ENCODE data around the gene TMEM242.

TMEM242 gene

DNA sequence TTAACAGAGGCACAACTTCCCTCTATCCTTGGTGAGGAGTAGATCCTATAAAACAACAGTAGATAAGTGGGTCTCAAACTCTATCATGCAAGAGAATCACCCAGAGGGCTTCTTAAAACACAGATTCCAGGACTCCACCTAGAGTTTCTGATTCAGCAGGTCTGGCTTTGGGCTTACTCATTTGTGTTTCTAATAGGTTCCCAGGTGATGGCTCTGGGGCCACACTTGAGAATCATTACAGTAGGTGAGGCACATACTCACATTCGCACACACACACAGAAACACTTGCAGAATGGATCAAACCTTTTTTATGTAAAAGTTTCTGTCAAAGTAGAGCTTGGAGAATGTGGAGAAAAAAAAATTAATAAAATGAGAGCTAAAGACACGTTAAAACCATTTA lies 52.4 kb downstream of the TMEM242 start (continued):
- TF ChIP-seq ZNF654 (tag by site-specific recombination; IDR thresholded peaks at IDR 0.05; ENCODE audit: low read depth), result no peak
- TF ChIP-seq, protein P1, sequence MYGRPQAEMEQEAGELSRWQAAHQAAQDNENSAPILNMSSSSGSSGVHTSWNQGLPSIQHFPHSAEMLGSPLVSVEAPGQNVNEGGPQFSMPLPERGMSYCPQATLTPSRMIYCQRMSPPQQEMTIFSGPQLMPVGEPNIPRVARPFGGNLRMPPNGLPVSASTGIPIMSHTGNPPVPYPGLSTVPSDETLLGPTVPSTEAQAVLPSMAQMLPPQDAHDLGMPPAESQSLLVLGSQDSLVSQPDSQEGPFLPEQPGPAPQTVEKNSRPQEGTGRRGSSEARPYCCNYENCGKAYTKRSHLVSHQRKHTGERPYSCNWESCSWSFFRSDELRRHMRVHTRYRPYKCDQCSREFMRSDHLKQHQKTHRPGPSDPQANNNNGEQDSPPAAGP (tag by site-specific recombination; IDR thresholded peaks at IDR 0.05), result no peak
- TF ChIP-seq, protein P2, sequence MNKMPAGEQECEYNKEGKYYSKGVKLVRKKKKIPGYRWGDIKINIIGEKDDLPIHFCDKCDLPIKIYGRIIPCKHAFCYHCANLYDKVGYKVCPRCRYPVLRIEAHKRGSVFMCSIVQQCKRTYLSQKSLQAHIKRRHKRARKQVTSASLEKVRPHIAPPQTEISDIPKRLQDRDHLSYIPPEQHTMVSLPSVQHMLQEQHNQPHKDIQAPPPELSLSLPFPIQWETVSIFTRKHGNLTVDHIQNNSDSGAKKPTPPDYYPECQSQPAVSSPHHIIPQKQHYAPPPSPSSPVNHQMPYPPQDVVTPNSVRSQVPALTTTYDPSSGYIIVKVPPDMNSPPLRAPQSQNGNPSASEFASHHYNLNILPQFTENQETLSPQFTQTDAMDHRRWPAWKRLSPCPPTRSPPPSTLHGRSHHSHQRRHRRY (tag by site-specific recombination; IDR thresholded peaks at IDR 0.05), result no peak
- TF ChIP-seq, protein P3, sequence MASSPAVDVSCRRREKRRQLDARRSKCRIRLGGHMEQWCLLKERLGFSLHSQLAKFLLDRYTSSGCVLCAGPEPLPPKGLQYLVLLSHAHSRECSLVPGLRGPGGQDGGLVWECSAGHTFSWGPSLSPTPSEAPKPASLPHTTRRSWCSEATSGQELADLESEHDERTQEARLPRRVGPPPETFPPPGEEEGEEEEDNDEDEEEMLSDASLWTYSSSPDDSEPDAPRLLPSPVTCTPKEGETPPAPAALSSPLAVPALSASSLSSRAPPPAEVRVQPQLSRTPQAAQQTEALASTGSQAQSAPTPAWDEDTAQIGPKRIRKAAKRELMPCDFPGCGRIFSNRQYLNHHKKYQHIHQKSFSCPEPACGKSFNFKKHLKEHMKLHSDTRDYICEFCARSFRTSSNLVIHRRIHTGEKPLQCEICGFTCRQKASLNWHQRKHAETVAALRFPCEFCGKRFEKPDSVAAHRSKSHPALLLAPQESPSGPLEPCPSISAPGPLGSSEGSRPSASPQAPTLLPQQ (tag by site-specific recombination; IDR thresholded peaks at IDR 0.05), result no peak
- no peak for TF ChIP-seq ZFP69B (tag by site-specific recombination; IDR thresholded peaks at IDR 0.05)

DNA sequence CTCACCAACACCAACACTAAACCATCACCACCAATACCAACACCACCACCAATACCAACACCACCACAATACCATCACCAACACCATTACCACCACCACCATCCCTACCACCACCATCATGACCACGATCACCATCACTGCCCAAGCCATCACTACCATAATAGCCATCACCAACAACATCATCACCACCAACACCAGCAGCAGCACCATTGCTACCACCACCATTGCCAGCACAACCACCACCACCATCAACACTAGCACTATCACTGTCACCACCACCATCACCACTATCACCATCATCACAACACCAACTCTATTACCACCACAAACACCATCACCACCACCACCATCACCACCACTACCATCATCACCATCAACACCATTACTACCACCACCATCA lies 53.0 kb downstream of the TMEM242 start:
- no peak overlapping the region for H3K27ac ChIP-seq (ENCODE audit: extremely low read depth, low read depth, low read length)
- H3K4me1 ChIP-seq (ENCODE audit: control insufficient read depth, insufficient read depth, low read length), result peaks cover 6% of the 10 kb centered on the region; the same call in 1 of the 2 replicates
- H3K9me3 ChIP-seq (ENCODE audit: control insufficient read depth, insufficient read depth, low read depth, low read length), result no peaks in the 10 kb centered on the region
- H3K36me3 ChIP-seq (ENCODE audit: control insufficient read depth in 2 of 2, insufficient read depth in 1 of 2, low read length in 2 of 2), result no peaks in the 10 kb centered on the region
- H3K4me3 ChIP-seq (ENCODE audit: low read depth, low read length), result no peak overlapping the region
- POLR2A ChIA-PET, result no interaction called here
- CTCF ChIA-PET, result no interaction called here
- TF ChIP-seq MYNN (tag by site-specific recombination; IDR thresholded peaks at IDR 0.05; ENCODE audit: borderline replicate concordance), result 0 out of 2 replicates have a peak, but pooled peaks have one; percentile 9
- TF ChIP-seq, protein P4, sequence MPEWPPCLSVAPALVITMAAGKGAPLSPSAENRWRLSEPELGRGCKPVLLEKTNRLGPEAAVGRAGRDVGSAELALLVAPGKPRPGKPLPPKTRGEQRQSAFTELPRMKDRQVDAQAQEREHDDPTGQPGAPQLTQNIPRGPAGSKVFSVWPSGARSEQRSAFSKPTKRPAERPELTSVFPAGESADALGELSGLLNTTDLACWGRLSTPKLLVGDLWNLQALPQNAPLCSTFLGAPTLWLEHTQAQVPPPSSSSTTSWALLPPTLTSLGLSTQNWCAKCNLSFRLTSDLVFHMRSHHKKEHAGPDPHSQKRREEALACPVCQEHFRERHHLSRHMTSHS (tag by site-specific recombination; IDR thresholded peaks at IDR 0.05), result peak; percentile 47; the same call in 1 of the 2 replicates
- TF ChIP-seq ZNF514 (tag by site-specific recombination; IDR thresholded peaks at IDR 0.05), result no peak
- 0 out of 2 replicates have a peak, but pooled peaks have one; percentile 19 for TF ChIP-seq ZNF747 (tag by site-specific recombination; IDR thresholded peaks at IDR 0.05)
- TF ChIP-seq GLI4 (tag by site-specific recombination; IDR thresholded peaks at IDR 0.05), result peak; percentile 29; the same call in 1 of the 2 replicates
- peak; percentile 73; the same call in 1 of the 2 replicates for TF ChIP-seq ZNF248 (tag by site-specific recombination; IDR thresholded peaks at IDR 0.05)
- TF ChIP-seq ZNF521 (tag by site-specific recombination; IDR thresholded peaks at IDR 0.05), result peak; percentile 90
- TF ChIP-seq ZNF169 (tag by site-specific recombination; IDR thresholded peaks at IDR 0.05), result no peak
- TF ChIP-seq, protein P5, sequence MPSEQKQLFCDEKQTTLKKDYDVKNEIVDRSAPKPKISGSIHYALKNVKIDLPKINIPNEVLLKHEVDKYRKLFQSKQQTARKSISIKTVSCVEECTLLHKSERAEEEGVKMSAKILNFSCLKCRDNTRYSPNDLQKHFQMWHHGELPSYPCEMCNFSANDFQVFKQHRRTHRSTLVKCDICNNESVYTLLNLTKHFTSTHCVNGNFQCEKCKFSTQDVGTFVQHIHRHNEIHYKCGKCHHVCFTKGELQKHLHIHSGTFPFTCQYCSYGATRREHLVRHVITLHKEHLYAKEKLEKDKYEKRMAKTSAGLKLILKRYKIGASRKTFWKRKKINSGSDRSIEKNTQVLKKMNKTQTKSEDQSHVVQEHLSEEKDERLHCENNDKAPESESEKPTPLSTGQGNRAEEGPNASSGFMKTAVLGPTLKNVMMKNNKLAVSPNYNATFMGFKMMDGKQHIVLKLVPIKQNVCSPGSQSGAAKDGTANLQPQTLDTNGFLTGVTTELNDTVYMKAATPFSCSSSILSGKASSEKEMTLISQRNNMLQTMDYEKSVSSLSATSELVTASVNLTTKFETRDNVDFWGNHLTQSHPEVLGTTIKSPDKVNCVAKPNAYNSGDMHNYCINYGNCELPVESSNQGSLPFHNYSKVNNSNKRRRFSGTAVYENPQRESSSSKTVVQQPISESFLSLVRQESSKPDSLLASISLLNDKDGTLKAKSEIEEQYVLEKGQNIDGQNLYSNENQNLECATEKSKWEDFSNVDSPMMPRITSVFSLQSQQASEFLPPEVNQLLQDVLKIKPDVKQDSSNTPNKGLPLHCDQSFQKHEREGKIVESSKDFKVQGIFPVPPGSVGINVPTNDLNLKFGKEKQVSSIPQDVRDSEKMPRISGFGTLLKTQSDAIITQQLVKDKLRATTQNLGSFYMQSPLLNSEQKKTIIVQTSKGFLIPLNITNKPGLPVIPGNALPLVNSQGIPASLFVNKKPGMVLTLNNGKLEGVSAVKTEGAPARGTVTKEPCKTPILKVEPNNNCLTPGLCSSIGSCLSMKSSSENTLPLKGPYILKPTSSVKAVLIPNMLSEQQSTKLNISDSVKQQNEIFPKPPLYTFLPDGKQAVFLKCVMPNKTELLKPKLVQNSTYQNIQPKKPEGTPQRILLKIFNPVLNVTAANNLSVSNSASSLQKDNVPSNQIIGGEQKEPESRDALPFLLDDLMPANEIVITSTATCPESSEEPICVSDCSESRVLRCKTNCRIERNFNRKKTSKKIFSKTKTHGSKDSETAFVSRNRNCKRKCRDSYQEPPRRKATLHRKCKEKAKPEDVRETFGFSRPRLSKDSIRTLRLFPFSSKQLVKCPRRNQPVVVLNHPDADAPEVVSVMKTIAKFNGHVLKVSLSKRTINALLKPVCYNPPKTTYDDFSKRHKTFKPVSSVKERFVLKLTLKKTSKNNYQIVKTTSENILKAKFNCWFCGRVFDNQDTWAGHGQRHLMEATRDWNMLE (tag by site-specific recombination; conservative IDR thresholded peaks at IDR 0.05; ENCODE audit: low read depth), result no peak
- no peak for TF ChIP-seq ZNF664 (tag by site-specific recombination; IDR thresholded peaks at IDR 0.05)
- no peak for TF ChIP-seq ZNF785 (tag by site-specific recombination; IDR thresholded peaks at IDR 0.05)
- peak; percentile 93 for TF ChIP-seq ZNF311 (tag by site-specific recombination; IDR thresholded peaks at IDR 0.05; ENCODE audit: borderline replicate concordance)
- no peak for TF ChIP-seq ZNF391 (tag by site-specific recombination; IDR thresholded peaks at IDR 0.05; ENCODE audit: borderline replicate concordance, low read depth)
- TF ChIP-seq, protein P6, sequence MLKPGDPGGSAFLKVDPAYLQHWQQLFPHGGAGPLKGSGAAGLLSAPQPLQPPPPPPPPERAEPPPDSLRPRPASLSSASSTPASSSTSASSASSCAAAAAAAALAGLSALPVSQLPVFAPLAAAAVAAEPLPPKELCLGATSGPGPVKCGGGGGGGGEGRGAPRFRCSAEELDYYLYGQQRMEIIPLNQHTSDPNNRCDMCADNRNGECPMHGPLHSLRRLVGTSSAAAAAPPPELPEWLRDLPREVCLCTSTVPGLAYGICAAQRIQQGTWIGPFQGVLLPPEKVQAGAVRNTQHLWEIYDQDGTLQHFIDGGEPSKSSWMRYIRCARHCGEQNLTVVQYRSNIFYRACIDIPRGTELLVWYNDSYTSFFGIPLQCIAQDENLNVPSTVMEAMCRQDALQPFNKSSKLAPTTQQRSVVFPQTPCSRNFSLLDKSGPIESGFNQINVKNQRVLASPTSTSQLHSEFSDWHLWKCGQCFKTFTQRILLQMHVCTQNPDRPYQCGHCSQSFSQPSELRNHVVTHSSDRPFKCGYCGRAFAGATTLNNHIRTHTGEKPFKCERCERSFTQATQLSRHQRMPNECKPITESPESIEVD (tag by site-specific recombination; IDR thresholded peaks at IDR 0.05), result no peak
- TF ChIP-seq, protein P7, sequence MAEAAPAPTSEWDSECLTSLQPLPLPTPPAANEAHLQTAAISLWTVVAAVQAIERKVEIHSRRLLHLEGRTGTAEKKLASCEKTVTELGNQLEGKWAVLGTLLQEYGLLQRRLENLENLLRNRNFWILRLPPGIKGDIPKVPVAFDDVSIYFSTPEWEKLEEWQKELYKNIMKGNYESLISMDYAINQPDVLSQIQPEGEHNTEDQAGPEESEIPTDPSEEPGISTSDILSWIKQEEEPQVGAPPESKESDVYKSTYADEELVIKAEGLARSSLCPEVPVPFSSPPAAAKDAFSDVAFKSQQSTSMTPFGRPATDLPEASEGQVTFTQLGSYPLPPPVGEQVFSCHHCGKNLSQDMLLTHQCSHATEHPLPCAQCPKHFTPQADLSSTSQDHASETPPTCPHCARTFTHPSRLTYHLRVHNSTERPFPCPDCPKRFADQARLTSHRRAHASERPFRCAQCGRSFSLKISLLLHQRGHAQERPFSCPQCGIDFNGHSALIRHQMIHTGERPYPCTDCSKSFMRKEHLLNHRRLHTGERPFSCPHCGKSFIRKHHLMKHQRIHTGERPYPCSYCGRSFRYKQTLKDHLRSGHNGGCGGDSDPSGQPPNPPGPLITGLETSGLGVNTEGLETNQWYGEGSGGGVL (tag by site-specific recombination; IDR thresholded peaks at IDR 0.05), result peak; percentile 9; the same call in 1 of the 2 replicates
- no peak for TF ChIP-seq ZNF416 (tag by site-specific recombination; IDR thresholded peaks at IDR 0.05)
- TF ChIP-seq ZNF792 (tag by site-specific recombination; IDR thresholded peaks at IDR 0.05), result no peak
- TF ChIP-seq ZNF473 (tag by site-specific recombination; IDR thresholded peaks at IDR 0.05), result peak; percentile 86; the same call in 1 of the 2 replicates
